Measurements from ENCODE around the gene MYO3B. TPM values are rescaled to one million over a fixed set of nuclear protein-coding genes. Genes with fewer than 3 reads are reported as not detected.

MYO3B gene
- total and polyA plus RNA-seq, 2 of the 8 experiments (the other 6 are each of a cell fraction or from before 2014, with no cell fraction given), result 0.17 to 0.19 TPM

- Histone ChIP-seq H3K79me2 (ENCODE audit: control insufficient read depth in 1 of 2, insufficient read depth in 2 of 2, low read length in 2 of 2) (no peaks in the 10 kb centered on the region), H2BK12ac (ENCODE audit: low read depth, low read length) (no peak overlapping the region), H4K20me1 (replicated peaks in 1 of 2; ENCODE audit: control insufficient read depth in 1 of 2, insufficient read depth in 2 of 2, low read length in 2 of 2) (no peaks in the 10 kb centered on the region), H3K4me3 (ENCODE audit: extremely low read depth in 1 of 4, insufficient read depth in 2 of 4, low read depth in 3 of 4, low read length in 4 of 4) (no peak overlapping the region), H3K9me3 (ENCODE audit: insufficient read depth in 2 of 2, low read depth in 1 of 2, low read length in 1 of 2) (peaks cover 5 to 9% of the 10 kb centered on the region in 2 experiments; a peak in 3 of 4 replicates), H2BK5ac (ENCODE audit: low read depth, low read length) (no peak overlapping the region), H2AK5ac (ENCODE audit: low read depth, low read length) (no peak overlapping the region), H3K4me1 (replicated peaks in 1 of 4; ENCODE audit: control insufficient read depth in 3 of 4, insufficient read depth in 4 of 4, low read length in 3 of 4) (no peaks in the 10 kb centered on the region), H3K27ac (ENCODE audit: low read depth, low read length) (no peak overlapping the region), H3K14ac (ENCODE audit: insufficient read length) (no peak overlapping the region), H2AFZ (ENCODE audit: low read length) (no peak overlapping the region), H2BK120ac (replicated peaks; ENCODE audit: low read depth, low read length) (no peak overlapping the region), H3K18ac (ENCODE audit: extremely low read depth, low read length) (no peak overlapping the region), H3K23me2 (ENCODE audit: low read depth, low read length) (no peaks in the 10 kb centered on the region), H3K36me3 (ENCODE audit: control insufficient read depth in 2 of 4, insufficient read depth in 4 of 4, low read length in 3 of 4) (no peaks in the 10 kb centered on the region), H4K5ac (ENCODE audit: insufficient read length, low read depth, low read length) (no peak overlapping the region), H3K9ac (replicated peaks in 1 of 4; ENCODE audit: extremely low read depth in 1 of 4, low read depth in 3 of 4, low read length in 3 of 4) (no peak overlapping the region), H2BK15ac (ENCODE audit: low read length) (no peak overlapping the region), H3K4me2 (ENCODE audit: insufficient read depth in 1 of 2, low read depth in 2 of 2, low read length in 2 of 2) (no peak overlapping the region), H3K23ac (ENCODE audit: insufficient read length) (no peak overlapping the region), H4K8ac (ENCODE audit: extremely low read depth, insufficient read depth, low read length) (no peak overlapping the region), H2BK20ac (ENCODE audit: low read length) (no peak overlapping the region), H3K79me1 (ENCODE audit: low read depth, low read length) (no peaks in the 10 kb centered on the region), H3K27me3 (replicated peaks in 1 of 4; ENCODE audit: control insufficient read depth in 3 of 4, extremely low read depth in 1 of 4, insufficient read depth in 3 of 4, low read length in 3 of 4) (no peaks in the 10 kb centered on the region), H4K91ac (replicated peaks; ENCODE audit: insufficient read length, low read length) (no peak overlapping the region), H3K56ac (replicated peaks; ENCODE audit: insufficient read length, low read depth, low read length) (no peak overlapping the region), H3K4ac (replicated peaks; ENCODE audit: insufficient read length, low read depth, low read length) (no peak overlapping the region)
- DNase-seq (ENCODE audit: low read depth in 1 of 2, low spot score in 2 of 2) (no peak), FAIRE-seq (no peak)
- ChIA-PET CTCF (ENCODE audit: partially characterized antibody) (interaction anchor here (0.6 to 1.8 kb wide), 2 partner anchors 341 to 367 kb away, joined by 3 to 4 read pairs; no protein-coding TSS in a partner anchor), POLR2A (ENCODE audit: partially characterized antibody) (no interaction called here)
- 96% methylated on average over 3 of the region's 3 CpGs; no CpG with 5 or more reads in 1 of the 2 experiments for WGBS, 2 experiments (ENCODE audit: extremely low coverage in 1 of 2, insufficient coverage in 1 of 2, insufficient read length in 1 of 2, insufficient replicate concordance in 2 of 2, low coverage in 1 of 2, low lambda C conversion rate in 2 of 2, missing lambda C conversion rate in 1 of 2)
- TF ChIP-seq RNF2 (IDR thresholded peaks at IDR 0.05; ENCODE audit: borderline replicate concordance, low read depth, low read length, missing control alignments, poor library complexity, severe bottlenecking) (no peak), EP300 (IDR thresholded peaks at IDR 0.05; ENCODE audit: borderline replicate concordance in 1 of 2, low read depth in 2 of 2, low read length in 2 of 2) (no peak), GTF2F1 (IDR thresholded peaks at IDR 0.05; ENCODE audit: borderline replicate concordance, low read depth, low read length) (no peak), CREB1 (IDR thresholded peaks at IDR 0.05) (no peak), KDM4A (IDR thresholded peaks at IDR 0.05; ENCODE audit: low read depth, low read length, severe bottlenecking) (no peak), SRF (IDR thresholded peaks at IDR 0.05; ENCODE audit: low read depth, low read length) (no peak), USF2 (IDR thresholded peaks at IDR 0.05; ENCODE audit: low read length) (no peak), JUND (IDR thresholded peaks at IDR 0.05; ENCODE audit: low read length) (no peak), PHF8 (conservative IDR thresholded peaks at IDR 0.05; ENCODE audit: low read depth, low read length) (no peak), MAFK (IDR thresholded peaks at IDR 0.05; ENCODE audit: low read depth, low read length) (no peak), EZH2 (IDR thresholded peaks at IDR 0.05; ENCODE audit: low read depth, low read length, severe bottlenecking) (no peak), HDAC6 (IDR thresholded peaks at IDR 0.05; ENCODE audit: low read depth, low read length) (no peak), SP4 (IDR thresholded peaks at IDR 0.05; ENCODE audit: low read length) (no peak)
These were observed 268.1 kb downstream of the MYO3B start for GRCh38 chr2:170446078-170446477.
